HG03575 (cell line): Measurements from ENCODE around the gene APBA2.
"Not testable (repeated sequence)": the region's sequence is repeated elsewhere in the genome, so short reads cannot be mapped to it uniquely, and the experiment has no call there.

Source experiments
- ATAC-seq: cut with Tn5 transposase; IDR thresholded peaks from one replicate; pipeline ENCODE4 v1.9.1; 2021; ENCODE audit not compliant: unreplicated experiment, insufficient number of reproducible peaks, low FRiP score; ENCODE audit errors: extremely low read depth

Gene APBA2

GRCh38 chr15:29141308-29142128, 255.7 kb downstream of the APBA2 start:
- ATAC-seq = no peak

- ATAC-seq = no peak
These were observed 256.5 kb downstream of the APBA2 start for GRCh38 chr15:29142129-29142747.

DNA sequence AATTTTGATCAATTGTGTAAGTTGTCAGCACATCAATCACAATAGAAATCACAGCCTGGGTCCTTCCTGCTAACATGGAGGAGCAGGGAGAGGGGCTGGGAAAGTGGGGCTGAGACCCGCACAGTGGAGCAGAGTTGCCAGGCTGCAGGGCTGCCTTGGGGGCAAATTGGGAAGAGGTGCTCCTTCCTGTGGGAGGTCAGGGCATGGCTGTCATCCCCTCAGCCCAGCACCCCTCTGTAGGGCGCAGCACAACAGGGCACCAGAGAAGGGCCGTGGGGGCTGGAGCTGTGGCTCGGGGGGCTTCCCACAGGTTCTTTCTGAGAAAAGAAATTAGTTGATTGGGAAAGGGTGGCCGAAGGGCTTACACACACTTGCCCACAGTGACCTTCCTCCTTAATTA, 257.5 kb downstream of the APBA2 start:
- no peak for ATAC-seq

DNA sequence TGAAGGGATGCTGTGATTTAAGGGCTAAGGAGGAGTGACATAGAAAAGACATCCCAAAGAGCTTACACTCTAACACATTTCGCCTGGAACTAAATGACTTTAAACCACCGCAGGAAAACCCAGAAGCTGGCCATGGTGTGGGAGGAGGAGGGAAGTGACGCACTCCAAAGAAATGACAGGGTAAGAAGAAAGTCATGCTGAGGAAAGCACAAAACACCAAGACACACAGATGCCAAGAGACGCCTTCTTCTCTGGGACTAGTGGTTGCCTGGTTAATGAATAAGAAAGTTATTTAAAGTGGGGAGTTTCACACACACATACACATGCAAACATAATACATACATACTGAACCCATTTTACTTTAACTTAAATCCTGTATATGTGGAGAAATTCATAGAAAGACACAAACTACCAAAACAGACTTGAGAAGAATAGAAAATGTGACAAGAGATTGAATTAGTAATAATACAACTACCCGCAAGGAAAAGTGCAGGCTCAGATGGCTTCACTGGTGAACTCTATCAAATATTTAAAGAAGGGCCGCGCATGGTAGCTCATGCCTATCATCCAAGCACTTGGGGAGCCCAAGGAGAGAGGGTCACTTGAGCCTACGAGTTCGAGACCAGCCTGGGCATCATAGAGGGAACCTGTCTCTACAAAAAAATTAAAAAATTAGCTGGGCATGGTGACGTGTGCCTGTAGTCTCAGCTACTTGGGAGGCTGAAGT, 258.3 kb downstream of the APBA2 start:
- ATAC-seq = no peak

DNA sequence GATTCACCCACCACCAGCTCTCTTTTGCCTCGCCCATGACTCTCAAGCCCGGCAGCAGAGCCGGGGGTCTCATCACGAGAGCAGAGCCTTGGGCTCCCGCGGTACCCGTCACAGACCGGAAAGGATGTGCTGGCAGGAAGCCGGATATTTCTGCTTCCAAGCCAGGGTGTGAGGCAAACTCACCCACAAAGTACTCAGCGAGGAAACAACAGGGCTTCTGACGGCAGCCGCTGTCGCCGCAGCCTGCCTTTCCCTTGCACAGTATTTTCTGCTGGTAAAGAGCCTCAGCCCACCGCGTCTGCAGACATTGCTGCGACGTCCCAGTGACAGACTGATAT, 263.9 kb downstream of the APBA2 start:
- no peak for ATAC-seq

GRCh38 chr15:29150515-29151483, 265.0 kb downstream of the APBA2 start:
- ATAC-seq = no peak

DNA sequence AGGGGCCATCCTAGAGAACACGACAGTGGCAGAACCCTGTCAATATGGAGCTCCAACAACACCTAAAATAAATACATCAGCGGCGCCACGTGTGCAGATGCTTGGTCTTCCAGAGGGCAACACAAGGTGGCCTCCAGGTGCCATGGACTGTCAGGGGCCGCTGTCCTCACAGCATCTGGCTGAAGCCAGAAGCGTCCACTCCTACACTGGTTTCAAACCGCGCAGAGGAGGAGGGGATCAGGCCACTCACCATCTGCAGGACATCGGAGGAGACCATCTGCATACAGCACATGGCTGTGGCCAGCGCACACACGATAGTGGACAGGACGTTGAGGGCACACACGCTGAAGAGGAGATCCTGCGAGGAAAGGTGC, 265.7 kb downstream of the APBA2 start:
- ATAC-seq = no peak

GRCh38 chr15:29156521-29156920, 270.7 kb downstream of the APBA2 start:
- ATAC-seq = no peak

- ATAC-seq = no peak
These were observed 274.1 kb downstream of the APBA2 start for GRCh38 chr15:29159771-29160455.

DNA sequence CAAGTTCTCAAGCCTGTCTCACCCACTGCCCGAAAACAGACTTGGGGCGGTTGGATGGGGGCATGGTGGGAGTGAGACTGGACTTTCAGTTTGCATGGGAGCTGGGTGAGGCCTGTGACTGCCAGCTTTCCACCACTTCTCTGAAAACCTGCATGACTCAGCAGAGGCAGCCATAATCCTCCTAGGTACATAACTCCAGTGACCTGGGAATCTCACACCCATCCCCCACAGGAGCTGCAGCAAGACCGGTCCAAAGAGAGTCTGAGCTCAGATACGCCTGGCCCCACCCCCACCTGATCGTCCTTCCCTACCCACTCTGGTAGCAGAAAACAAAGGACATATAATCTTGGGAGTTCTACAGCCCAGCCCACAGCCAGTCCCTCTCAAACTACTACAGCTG, 276.6 kb downstream of the APBA2 start:
- ATAC-seq = no peak

GRCh38 chr15:29167122-29167521, 281.3 kb downstream of the APBA2 start:
- not testable (repeated sequence) for ATAC-seq
